ENCODE measurements around the gene SLC2A4.

SLC2A4 gene

DNA sequence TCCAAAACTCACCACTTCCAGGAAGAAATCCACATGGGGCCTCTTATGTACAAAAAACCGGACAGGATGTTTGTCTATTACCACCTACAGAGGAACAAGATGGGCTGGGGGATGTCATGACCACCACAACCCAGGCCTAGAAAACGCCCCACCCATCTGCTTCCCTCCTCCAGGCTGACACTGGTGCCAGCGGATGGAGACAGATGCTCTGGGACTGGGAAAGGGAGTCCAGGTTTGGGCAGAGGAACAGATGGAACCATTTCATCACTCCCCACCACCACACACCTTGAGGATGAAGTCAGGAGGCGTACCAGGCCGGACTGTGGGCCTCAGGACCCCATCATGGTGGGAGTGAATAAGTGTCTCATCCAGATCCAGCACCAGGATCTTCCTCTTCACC lies 34.7 kb upstream of the SLC2A4 start:
- no peak overlapping the region for H3K27ac ChIP-seq (ENCODE audit: low read depth, low read length)
- H3K9ac ChIP-seq (ENCODE audit: low read depth in 1 of 2, low read length in 2 of 2) = no peak overlapping the region
- no peak overlapping the region for H3K4me3 ChIP-seq (ENCODE audit: low read depth in 1 of 2, low read length in 2 of 2)
- H3K9me3 ChIP-seq (ENCODE audit: control insufficient read depth in 1 of 2, low read length in 2 of 2) = no peaks in the 10 kb centered on the region
- H3K4me1 ChIP-seq (ENCODE audit: control insufficient read depth in 1 of 2, insufficient read depth in 2 of 2, low read length in 2 of 2) = peaks cover 21 to 29% of the 10 kb centered on the region in 2 donors
- H3K27me3 ChIP-seq (ENCODE audit: control insufficient read depth in 1 of 2, insufficient read depth in 2 of 2, low read length in 2 of 2) = no peaks in the 10 kb centered on the region
- peaks cover 16 to 31% of the 10 kb centered on the region in 2 donors for H3K36me3 ChIP-seq (ENCODE audit: control insufficient read depth in 1 of 2, insufficient read depth in 2 of 2, low read length in 2 of 2)

DNA sequence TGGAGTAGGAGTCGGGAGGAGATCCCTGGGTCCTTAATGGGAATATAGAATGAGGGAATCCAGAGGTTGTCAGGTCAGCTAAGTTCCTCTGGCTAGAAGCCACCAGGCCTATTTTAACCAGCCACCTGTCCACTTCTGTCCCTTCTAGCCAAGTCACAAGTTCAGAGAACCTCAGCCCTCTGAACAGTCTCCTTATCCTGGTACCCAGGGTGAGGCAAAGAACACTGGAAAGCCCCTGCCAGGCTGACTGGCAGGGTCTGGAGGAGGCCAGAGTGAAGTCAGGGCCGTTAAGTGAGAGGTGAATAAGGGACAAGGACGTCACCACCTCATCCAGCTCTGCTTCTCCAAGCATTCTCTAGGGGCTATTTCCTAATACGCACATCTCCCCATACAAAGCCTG lies 32.7 kb upstream of the SLC2A4 start:
- no peak overlapping the region for H3K4me3 ChIP-seq (ENCODE audit: low read depth in 1 of 2, low read length in 2 of 2)
- H3K4me1 ChIP-seq (ENCODE audit: control insufficient read depth in 1 of 2, insufficient read depth in 2 of 2, low read length in 2 of 2) = peaks cover 24 to 33% of the 10 kb centered on the region in 2 donors
- H3K27ac ChIP-seq (ENCODE audit: low read depth, low read length) = no peak overlapping the region
- H3K27me3 ChIP-seq (ENCODE audit: control insufficient read depth in 1 of 2, insufficient read depth in 2 of 2, low read length in 2 of 2) = no peaks in the 10 kb centered on the region
- H3K9me3 ChIP-seq (ENCODE audit: control insufficient read depth in 1 of 2, low read length in 2 of 2) = no peaks in the 10 kb centered on the region
- no peak overlapping the region for H3K9ac ChIP-seq (ENCODE audit: low read depth in 1 of 2, low read length in 2 of 2)
- peaks cover 16 to 28% of the 10 kb centered on the region in 2 donors for H3K36me3 ChIP-seq (ENCODE audit: control insufficient read depth in 1 of 2, insufficient read depth in 2 of 2, low read length in 2 of 2)

DNA sequence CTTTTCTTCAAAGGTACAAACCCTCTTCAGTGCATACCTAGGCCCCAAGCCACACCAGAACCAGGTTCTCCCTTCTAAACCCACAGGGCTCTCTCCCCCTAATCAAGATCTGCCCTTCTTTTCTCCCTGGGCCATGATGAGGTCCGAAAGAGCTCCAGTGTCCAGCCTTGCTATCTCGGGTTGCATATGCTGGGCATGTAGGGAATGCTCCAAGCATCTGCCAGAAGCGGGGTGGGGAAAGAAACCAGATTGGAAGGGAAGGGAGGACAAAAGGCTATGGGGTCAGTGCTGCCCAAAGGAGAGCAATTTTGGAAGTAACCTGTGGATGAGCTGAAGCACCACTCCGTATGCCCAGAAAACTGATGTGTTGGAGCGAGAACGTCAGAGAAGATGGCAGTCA lies 32.3 kb upstream of the SLC2A4 start:
- Histone ChIP-seq H3K9ac (ENCODE audit: low read depth in 1 of 2, low read length in 2 of 2) (no peak overlapping the region), H3K4me1 (ENCODE audit: control insufficient read depth in 1 of 2, insufficient read depth in 2 of 2, low read length in 2 of 2) (peaks cover 24 to 36% of the 10 kb centered on the region in 2 donors), H3K36me3 (ENCODE audit: control insufficient read depth in 1 of 2, insufficient read depth in 2 of 2, low read length in 2 of 2) (peaks cover 16 to 26% of the 10 kb centered on the region in 2 donors), H3K27ac (ENCODE audit: low read depth, low read length) (no peak overlapping the region), H3K4me3 (ENCODE audit: low read depth in 1 of 2, low read length in 2 of 2) (peak overlapping the region in 1 of 2 donors; percentile 6), H3K9me3 (ENCODE audit: control insufficient read depth in 1 of 2, low read length in 2 of 2) (no peaks in the 10 kb centered on the region), H3K27me3 (ENCODE audit: control insufficient read depth in 1 of 2, insufficient read depth in 2 of 2, low read length in 2 of 2) (no peaks in the 10 kb centered on the region)

- H3K9me3 ChIP-seq (ENCODE audit: control insufficient read depth in 1 of 2, low read length in 2 of 2) = no peaks in the 10 kb centered on the region
- H3K9ac ChIP-seq (ENCODE audit: low read depth in 1 of 2, low read length in 2 of 2) = peak overlapping the region; percentile 89 to 97
- H3K27me3 ChIP-seq (ENCODE audit: control insufficient read depth in 1 of 2, insufficient read depth in 2 of 2, low read length in 2 of 2) = no peaks in the 10 kb centered on the region
- peak overlapping the region; percentile 79 to 90 for H3K4me3 ChIP-seq (ENCODE audit: low read depth in 1 of 2, low read length in 2 of 2)
- peaks cover 24 to 43% of the 10 kb centered on the region in 2 donors for H3K4me1 ChIP-seq (ENCODE audit: control insufficient read depth in 1 of 2, insufficient read depth in 2 of 2, low read length in 2 of 2)
- H3K36me3 ChIP-seq (ENCODE audit: control insufficient read depth in 1 of 2, insufficient read depth in 2 of 2, low read length in 2 of 2) = peaks cover 20 to 27% of the 10 kb centered on the region in 2 donors
- no peak overlapping the region for H3K27ac ChIP-seq (ENCODE audit: low read depth, low read length)
Measured at GRCh38 chr17:7249830-7250229, 31.7 kb upstream of the SLC2A4 start.

DNA sequence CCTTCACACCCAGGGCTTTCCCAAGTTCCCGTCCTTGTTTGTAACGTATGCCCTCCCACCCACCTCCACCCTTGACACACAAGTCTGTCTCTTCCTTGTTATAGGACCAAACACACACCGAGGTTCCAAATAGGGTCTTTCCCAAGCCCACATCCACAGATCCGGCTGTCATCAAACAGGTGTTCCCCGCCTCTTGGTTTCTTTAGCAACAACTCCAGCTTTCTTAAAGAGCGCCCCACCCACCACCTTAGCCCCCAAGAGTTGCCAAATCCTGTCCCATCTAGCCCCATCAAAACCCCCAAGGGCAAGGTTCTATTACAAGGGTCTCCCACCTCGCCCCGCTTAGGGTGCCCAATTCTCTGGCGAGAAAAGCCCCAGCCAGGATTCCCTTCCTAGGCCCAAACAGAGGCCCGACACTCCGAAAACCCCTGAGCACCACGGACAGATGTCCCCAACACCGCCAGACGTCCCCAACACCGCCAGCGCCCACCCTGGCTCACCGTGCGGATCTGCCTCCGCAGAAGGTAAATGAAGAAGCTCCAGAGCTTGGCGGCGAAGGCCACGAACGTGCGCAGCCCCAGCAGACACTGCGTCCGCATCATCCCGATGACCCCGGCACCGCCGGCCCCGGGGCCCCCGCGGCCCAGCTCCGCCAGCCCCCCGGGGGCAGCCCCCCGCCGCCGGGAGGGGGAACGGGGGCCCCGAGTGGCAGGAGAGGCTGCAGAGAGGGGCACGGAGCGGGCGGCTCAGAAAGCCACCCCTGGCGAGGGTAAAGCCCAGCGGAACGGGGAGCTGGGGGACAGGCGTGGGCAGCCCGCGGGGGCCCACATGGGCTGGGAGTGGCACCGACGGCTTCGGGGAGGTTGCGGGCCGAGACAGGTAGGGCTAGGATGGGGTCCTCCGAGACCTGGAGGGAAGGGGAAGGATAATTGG lies 30.6 kb upstream of the SLC2A4 start:
- no peaks in the 10 kb centered on the region for H3K27me3 ChIP-seq (ENCODE audit: control insufficient read depth in 1 of 2, insufficient read depth in 2 of 2, low read length in 2 of 2)
- peak overlapping the region; percentile 100 for H3K27ac ChIP-seq (ENCODE audit: low read depth, low read length)
- peaks cover 24 to 46% of the 10 kb centered on the region in 2 donors for H3K4me1 ChIP-seq (ENCODE audit: control insufficient read depth in 1 of 2, insufficient read depth in 2 of 2, low read length in 2 of 2)
- H3K9me3 ChIP-seq (ENCODE audit: control insufficient read depth in 1 of 2, low read length in 2 of 2) = no peaks in the 10 kb centered on the region
- H3K4me3 ChIP-seq (ENCODE audit: low read depth in 1 of 2, low read length in 2 of 2) = peak overlapping the region; percentile 79 to 90
- peaks cover 18 to 29% of the 10 kb centered on the region in 2 donors for H3K36me3 ChIP-seq (ENCODE audit: control insufficient read depth in 1 of 2, insufficient read depth in 2 of 2, low read length in 2 of 2)
- peak overlapping the region; percentile 89 to 97 for H3K9ac ChIP-seq (ENCODE audit: low read depth in 1 of 2, low read length in 2 of 2)

- peak within 1 kb of the TSS; percentile 89 to 97 for H3K9ac ChIP-seq (ENCODE audit: low read depth in 1 of 2, low read length in 2 of 2)
- peak within 1 kb of the TSS; percentile 100 for H3K27ac ChIP-seq (ENCODE audit: low read depth, low read length)
- H3K4me1 ChIP-seq (ENCODE audit: control insufficient read depth in 1 of 2, insufficient read depth in 2 of 2, low read length in 2 of 2) = peaks cover 24 to 53% of the 10 kb centered on the region in 2 donors
- H3K4me3 ChIP-seq (ENCODE audit: low read depth in 1 of 2, low read length in 2 of 2) = peak within 1 kb of the TSS; percentile 79 to 90
- H3K9me3 ChIP-seq (ENCODE audit: control insufficient read depth in 1 of 2, low read length in 2 of 2) = no peaks in the 10 kb centered on the region
- H3K36me3 ChIP-seq (ENCODE audit: control insufficient read depth in 1 of 2, insufficient read depth in 2 of 2, low read length in 2 of 2) = peaks cover 10 to 29% of the 10 kb centered on the region in 2 donors
- H3K27me3 ChIP-seq (ENCODE audit: control insufficient read depth in 1 of 2, insufficient read depth in 2 of 2, low read length in 2 of 2) = no peaks in the 10 kb centered on the region
Measured at GRCh38 chr17:7251661-7252175, 29.8 kb upstream of the SLC2A4 start, which contains the start of gene CTDNEP1. Gene CTDNEP1, minus strand, starts transcription at chr17:7251734. Its CDS starts 438 bp downstream, at chr17:7251296.

- Histone ChIP-seq H3K4me1 (ENCODE audit: control insufficient read depth in 1 of 2, insufficient read depth in 2 of 2, low read length in 2 of 2) (peaks cover 24 to 54% of the 10 kb centered on the region in 2 donors), H3K9ac (ENCODE audit: low read depth in 1 of 2, low read length in 2 of 2) (peak within 1 kb of the TSS; percentile 89 to 97), H3K4me3 (ENCODE audit: low read depth in 1 of 2, low read length in 2 of 2) (peak within 1 kb of the TSS; percentile 79 to 90), H3K27me3 (ENCODE audit: control insufficient read depth in 1 of 2, insufficient read depth in 2 of 2, low read length in 2 of 2) (no peaks in the 10 kb centered on the region), H3K27ac (ENCODE audit: low read depth, low read length) (peak within 1 kb of the TSS; percentile 100), H3K9me3 (ENCODE audit: control insufficient read depth in 1 of 2, low read length in 2 of 2) (no peaks in the 10 kb centered on the region), H3K36me3 (ENCODE audit: control insufficient read depth in 1 of 2, insufficient read depth in 2 of 2, low read length in 2 of 2) (peaks cover 10 to 28% of the 10 kb centered on the region in 2 donors)
Measured at GRCh38 chr17:7252176-7253043, 29.1 kb upstream of the SLC2A4 start, which contains the start of gene ELP5. Gene ELP5, plus strand, starts transcription at chr17:7252215. Its CDS starts 336 bp downstream, at chr17:7252551.

GRCh38 chr17:7253082-7253481 lies 28.4 kb upstream of the SLC2A4 start:
- Histone ChIP-seq H3K9ac (ENCODE audit: low read depth in 1 of 2, low read length in 2 of 2) (peak overlapping the region; percentile 87 to 97), H3K4me1 (ENCODE audit: control insufficient read depth in 1 of 2, insufficient read depth in 2 of 2, low read length in 2 of 2) (peaks cover 24 to 54% of the 10 kb centered on the region in 2 donors), H3K36me3 (ENCODE audit: control insufficient read depth in 1 of 2, insufficient read depth in 2 of 2, low read length in 2 of 2) (peaks cover 10 to 32% of the 10 kb centered on the region in 2 donors), H3K9me3 (ENCODE audit: control insufficient read depth in 1 of 2, low read length in 2 of 2) (no peaks in the 10 kb centered on the region), H3K27ac (ENCODE audit: low read depth, low read length) (no peak overlapping the region), H3K27me3 (ENCODE audit: control insufficient read depth in 1 of 2, insufficient read depth in 2 of 2, low read length in 2 of 2) (no peaks in the 10 kb centered on the region), H3K4me3 (ENCODE audit: low read depth in 1 of 2, low read length in 2 of 2) (peak overlapping the region; percentile 79 to 90)

DNA sequence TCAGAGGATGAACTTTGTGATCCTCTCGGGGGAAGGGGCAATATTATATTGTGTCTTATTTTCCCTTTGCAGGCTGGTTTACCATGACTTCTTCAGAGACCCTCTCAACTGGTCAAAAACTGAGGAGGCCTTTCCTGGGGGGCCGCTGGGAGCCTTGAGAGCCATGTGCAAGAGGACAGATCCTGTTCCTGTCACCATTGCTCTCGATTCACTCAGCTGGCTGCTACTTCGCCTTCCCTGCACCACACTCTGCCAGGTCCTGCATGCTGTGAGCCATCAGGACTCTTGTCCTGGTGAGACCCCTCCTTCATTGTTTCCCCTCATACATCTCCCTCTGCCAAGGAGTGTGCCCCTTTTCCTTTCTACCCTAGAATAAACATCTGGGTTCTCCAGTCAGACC lies 27.0 kb upstream of the SLC2A4 start:
- peaks cover 30 to 53% of the 10 kb centered on the region in 2 donors for H3K4me1 ChIP-seq (ENCODE audit: control insufficient read depth in 1 of 2, insufficient read depth in 2 of 2, low read length in 2 of 2)
- H3K9me3 ChIP-seq (ENCODE audit: control insufficient read depth in 1 of 2, low read length in 2 of 2) = no peaks in the 10 kb centered on the region
- H3K27me3 ChIP-seq (ENCODE audit: control insufficient read depth in 1 of 2, insufficient read depth in 2 of 2, low read length in 2 of 2) = no peaks in the 10 kb centered on the region
- peak overlapping the region in 1 of 2 donors; percentile 32 for H3K9ac ChIP-seq (ENCODE audit: low read depth in 1 of 2, low read length in 2 of 2)
- H3K27ac ChIP-seq (ENCODE audit: low read depth, low read length) = no peak overlapping the region
- H3K36me3 ChIP-seq (ENCODE audit: control insufficient read depth in 1 of 2, insufficient read depth in 2 of 2, low read length in 2 of 2) = peaks cover 13 to 46% of the 10 kb centered on the region in 2 donors
- H3K4me3 ChIP-seq (ENCODE audit: low read depth in 1 of 2, low read length in 2 of 2) = no peak overlapping the region

All from duodenal mucosa (tissue), 2 donors.